Neural cell (in vitro differentiated cells): ENCODE results near the gene WDR33. TPM values are rescaled to one million over a fixed set of nuclear protein-coding genes. Genes with fewer than 3 reads are reported as not detected.

Experiments
- H2AFZ ChIP-seq: fragments of 200-600, 300-800 bp; sonication (generic), shearing (Covaris generic); 2 replicates; pipeline ENCODE4 v1.6.0; 2014; ENCODE audit warnings: low read depth, mild to moderate bottlenecking, antibody characterized with exemption, low read length, moderate library complexity
- H3F3A ChIP-seq: fragments of 200-600 bp; shearing (Covaris generic); 2 replicates; pipeline ENCODE4 v1.6.1; 2016; ENCODE audit warnings: mild to moderate bottlenecking, moderate library complexity, mixed read lengths, antibody characterized with exemption, low read length; ENCODE audit not compliant: insufficient read depth, poor library complexity, severe bottlenecking
- H3K27ac ChIP-seq: fragments of 200-600, 300-800 bp; sonication (generic), shearing (Covaris generic); 2 replicates; pipeline ENCODE4 v1.5.1; 2014; ENCODE audit warnings: mild to moderate bottlenecking, low read length, moderate library complexity
- H3K27me3 ChIP-seq: fragments of 300-800, 200-600 bp; sonication (generic), shearing (Covaris generic); 2 replicates; pipeline ENCODE4 v1.6.0; 2014; ENCODE audit warnings: mild to moderate bottlenecking, low read depth, low read length, moderate library complexity; ENCODE audit not compliant: insufficient read depth
- H3K36me3 ChIP-seq: fragments of 300-800, 200-600 bp; sonication (generic), shearing (Covaris generic); 2 replicates; pipeline ENCODE4 v1.5.1; 2014; ENCODE audit warnings: mild to moderate bottlenecking, antibody characterized with exemption, low read length, moderate library complexity; ENCODE audit not compliant: insufficient read depth
- H3K4me2 ChIP-seq: fragments of 300-800, 200-600 bp; sonication (generic), shearing (Covaris generic); 2 replicates; pipeline ENCODE4 v1.6.0; 2014; ENCODE audit warnings: mild to moderate bottlenecking, low read length
- H3K4me3 ChIP-seq: fragments of 300-800, 200-600 bp; sonication (generic), shearing (Covaris generic); 2 replicates; pipeline ENCODE4 v1.5.1; 2014; ENCODE audit warnings: mild to moderate bottlenecking, low read length, moderate library complexity
- H3K79me2 ChIP-seq: fragments of 200-600 bp; shearing (Covaris generic); replicated peaks from 2 replicates; pipeline ENCODE4 v1.6.0; 2014; ENCODE audit warnings: mild to moderate bottlenecking, low read length, moderate library complexity; ENCODE audit not compliant: insufficient read depth
- H3K9ac ChIP-seq: fragments of 300-800, 200-600 bp; sonication (generic), shearing (Covaris generic); 2 replicates; pipeline ENCODE4 v1.6.1; 2016; ENCODE audit warnings: mild to moderate bottlenecking, low read length, mixed read lengths
- H3K9me2 ChIP-seq: fragments of 200-600 bp; shearing (Covaris generic); 2 replicates; pipeline ENCODE4 v1.6.1; 2016; ENCODE audit warnings: mild to moderate bottlenecking, low read length, mixed read lengths; ENCODE audit not compliant: insufficient read depth
- H3K9me3 ChIP-seq: fragments of 200-600, 300-800 bp; sonication (generic), shearing (Covaris generic); 2 replicates; pipeline ENCODE4 v1.6.1; 2016; ENCODE audit warnings: mild to moderate bottlenecking, mixed run types, low read length, moderate library complexity, mixed read lengths
- H4K20me1 ChIP-seq: fragments of 200-600 bp; shearing (Covaris generic); 2 replicates; pipeline ENCODE4 v1.6.1; 2016; ENCODE audit warnings: mild to moderate bottlenecking, mixed run types; ENCODE audit not compliant: insufficient read depth
- EP300 ChIP-seq: fragments of 450-650 bp; conservative IDR thresholded peaks from 2 replicates; pipeline ENCODE4 v1.6.1; 2014; ENCODE audit warnings: antibody characterized with exemption, mild to moderate bottlenecking, moderate library complexity; ENCODE audit not compliant: poor library complexity, severe bottlenecking
- EZH2 ChIP-seq: fragments of 200-600, 300-800 bp; shearing (Covaris generic), sonication (generic); IDR thresholded peaks from 2 replicates; pipeline ENCODE4 v1.6.1; 2014; ENCODE audit warnings: antibody characterized with exemption, low read length, borderline replicate concordance, mild to moderate bottlenecking; ENCODE audit not compliant: insufficient read depth, poor library complexity, severe bottlenecking
- MXI1 ChIP-seq: fragments of 450-650 bp; conservative IDR thresholded peaks from 2 replicates; pipeline ENCODE4 v1.6.1; 2014; ENCODE audit warnings: antibody characterized with exemption, mild to moderate bottlenecking; ENCODE audit not compliant: poor library complexity, severe bottlenecking
- POLR2AphosphoS5 ChIP-seq: IDR thresholded peaks from 2 replicates; pipeline ENCODE4 v1.6.1; 2012
- RAD21 ChIP-seq: fragments of 450-650 bp; conservative IDR thresholded peaks from 2 replicates; pipeline ENCODE4 v1.6.1; 2014; ENCODE audit warnings: antibody characterized with exemption, mild to moderate bottlenecking, moderate library complexity
- SMC3 ChIP-seq: fragments of 450-650 bp; conservative IDR thresholded peaks from 2 replicates; pipeline ENCODE4 v1.6.1; 2014; ENCODE audit warnings: antibody characterized with exemption, mild to moderate bottlenecking, moderate library complexity; ENCODE audit not compliant: poor library complexity
- TAF1 ChIP-seq: IDR thresholded peaks from 2 replicates; pipeline ENCODE4 v1.6.1; 2012; ENCODE audit warnings: low read depth
- polyA plus RNA-seq: library from polyadenylated mRNA; depleted of rRNA; stranded (reverse); fragments of >200 nt; gene quantifications from 2 replicates; pipeline ENCODE4 v1.2.3, GENCODE V29; 2014
- TF ChIP-seq, protein P1 (sequence below): IDR thresholded peaks from 2 replicates; pipeline ENCODE4 v1.6.1; 2012; ENCODE audit warnings: borderline replicate concordance
- TF ChIP-seq, protein P2 (sequence below): fragments of 450-650 bp; IDR thresholded peaks from 2 replicates; pipeline ENCODE4 v1.5.1; 2014; ENCODE audit warnings: antibody characterized with exemption, mild to moderate bottlenecking, moderate library complexity; ENCODE audit not compliant: poor library complexity, severe bottlenecking

Gene WDR33
- polyA plus RNA-seq, 1 donor from 2014 or later, result 58.7 TPM

DNA sequence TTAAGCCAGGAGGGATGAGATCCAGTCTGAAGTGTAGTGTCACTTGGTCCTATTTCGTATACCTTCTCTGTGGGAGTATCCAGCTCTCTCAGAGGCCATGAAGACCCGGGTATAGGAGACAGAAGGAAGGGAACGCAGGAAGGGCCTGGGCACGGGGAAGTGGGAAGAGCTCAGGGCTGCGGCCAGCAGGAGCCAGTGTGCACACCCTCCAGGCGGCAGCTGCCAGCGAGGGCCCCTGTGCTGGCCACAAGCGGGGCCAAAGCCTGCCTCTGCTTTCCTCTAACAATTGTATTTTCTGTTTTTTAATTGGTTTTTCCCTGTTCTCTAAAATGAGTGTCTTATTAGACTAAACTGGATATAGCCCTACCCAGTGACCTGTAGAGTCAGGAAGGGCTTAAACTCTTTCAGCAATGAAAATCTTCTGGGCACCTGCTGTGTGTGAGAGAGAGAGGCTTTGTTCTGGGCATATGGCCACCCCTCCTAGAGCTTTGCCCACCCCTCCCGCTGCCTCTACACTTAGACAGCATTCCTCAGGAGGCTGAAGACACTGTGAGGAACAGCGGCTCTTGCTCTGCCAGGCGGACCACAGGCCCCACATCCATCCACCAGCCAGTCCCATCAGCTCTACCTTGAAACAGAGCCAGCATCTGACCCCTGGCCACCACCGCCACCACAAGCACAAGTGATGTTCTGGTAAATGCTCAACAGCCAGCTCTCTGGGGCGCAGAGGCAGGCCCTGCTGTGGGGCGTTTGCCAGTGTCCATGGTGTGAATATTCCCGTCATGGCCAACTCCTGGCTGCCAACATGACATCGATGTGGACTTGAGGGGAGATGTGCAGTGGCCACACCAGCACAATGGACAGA, 155.5 kb downstream of the WDR33 start:
- Histone ChIP-seq H3K36me3 (no peaks in the 10 kb centered on the region), H2AFZ (no peak overlapping the region), H3K9me2 (no peaks in the 10 kb centered on the region), H3K4me2 (no peak overlapping the region), H3K79me2 (no peaks in the 10 kb centered on the region), H3K4me3 (no peak overlapping the region), H3K9me3 (no peaks in the 10 kb centered on the region), H3K27ac (no peak overlapping the region), H3F3A (no peaks in the 10 kb centered on the region), H4K20me1 (no peaks in the 10 kb centered on the region), H3K9ac (no peak overlapping the region), H3K27me3 (no peaks in the 10 kb centered on the region)
- TF ChIP-seq EP300 (no peak), RAD21 (no peak), TAF1 (no peak), SMC3 (no peak), MXI1 (no peak), EZH2 (no peak), POLR2AphosphoS5 (no peak)
- TF ChIP-seq, protein P1, sequence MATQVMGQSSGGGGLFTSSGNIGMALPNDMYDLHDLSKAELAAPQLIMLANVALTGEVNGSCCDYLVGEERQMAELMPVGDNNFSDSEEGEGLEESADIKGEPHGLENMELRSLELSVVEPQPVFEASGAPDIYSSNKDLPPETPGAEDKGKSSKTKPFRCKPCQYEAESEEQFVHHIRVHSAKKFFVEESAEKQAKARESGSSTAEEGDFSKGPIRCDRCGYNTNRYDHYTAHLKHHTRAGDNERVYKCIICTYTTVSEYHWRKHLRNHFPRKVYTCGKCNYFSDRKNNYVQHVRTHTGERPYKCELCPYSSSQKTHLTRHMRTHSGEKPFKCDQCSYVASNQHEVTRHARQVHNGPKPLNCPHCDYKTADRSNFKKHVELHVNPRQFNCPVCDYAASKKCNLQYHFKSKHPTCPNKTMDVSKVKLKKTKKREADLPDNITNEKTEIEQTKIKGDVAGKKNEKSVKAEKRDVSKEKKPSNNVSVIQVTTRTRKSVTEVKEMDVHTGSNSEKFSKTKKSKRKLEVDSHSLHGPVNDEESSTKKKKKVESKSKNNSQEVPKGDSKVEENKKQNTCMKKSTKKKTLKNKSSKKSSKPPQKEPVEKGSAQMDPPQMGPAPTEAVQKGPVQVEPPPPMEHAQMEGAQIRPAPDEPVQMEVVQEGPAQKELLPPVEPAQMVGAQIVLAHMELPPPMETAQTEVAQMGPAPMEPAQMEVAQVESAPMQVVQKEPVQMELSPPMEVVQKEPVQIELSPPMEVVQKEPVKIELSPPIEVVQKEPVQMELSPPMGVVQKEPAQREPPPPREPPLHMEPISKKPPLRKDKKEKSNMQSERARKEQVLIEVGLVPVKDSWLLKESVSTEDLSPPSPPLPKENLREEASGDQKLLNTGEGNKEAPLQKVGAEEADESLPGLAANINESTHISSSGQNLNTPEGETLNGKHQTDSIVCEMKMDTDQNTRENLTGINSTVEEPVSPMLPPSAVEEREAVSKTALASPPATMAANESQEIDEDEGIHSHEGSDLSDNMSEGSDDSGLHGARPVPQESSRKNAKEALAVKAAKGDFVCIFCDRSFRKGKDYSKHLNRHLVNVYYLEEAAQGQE, result no peak
- TF ChIP-seq, protein P2, sequence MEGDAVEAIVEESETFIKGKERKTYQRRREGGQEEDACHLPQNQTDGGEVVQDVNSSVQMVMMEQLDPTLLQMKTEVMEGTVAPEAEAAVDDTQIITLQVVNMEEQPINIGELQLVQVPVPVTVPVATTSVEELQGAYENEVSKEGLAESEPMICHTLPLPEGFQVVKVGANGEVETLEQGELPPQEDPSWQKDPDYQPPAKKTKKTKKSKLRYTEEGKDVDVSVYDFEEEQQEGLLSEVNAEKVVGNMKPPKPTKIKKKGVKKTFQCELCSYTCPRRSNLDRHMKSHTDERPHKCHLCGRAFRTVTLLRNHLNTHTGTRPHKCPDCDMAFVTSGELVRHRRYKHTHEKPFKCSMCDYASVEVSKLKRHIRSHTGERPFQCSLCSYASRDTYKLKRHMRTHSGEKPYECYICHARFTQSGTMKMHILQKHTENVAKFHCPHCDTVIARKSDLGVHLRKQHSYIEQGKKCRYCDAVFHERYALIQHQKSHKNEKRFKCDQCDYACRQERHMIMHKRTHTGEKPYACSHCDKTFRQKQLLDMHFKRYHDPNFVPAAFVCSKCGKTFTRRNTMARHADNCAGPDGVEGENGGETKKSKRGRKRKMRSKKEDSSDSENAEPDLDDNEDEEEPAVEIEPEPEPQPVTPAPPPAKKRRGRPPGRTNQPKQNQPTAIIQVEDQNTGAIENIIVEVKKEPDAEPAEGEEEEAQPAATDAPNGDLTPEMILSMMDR, result no peak

DNA sequence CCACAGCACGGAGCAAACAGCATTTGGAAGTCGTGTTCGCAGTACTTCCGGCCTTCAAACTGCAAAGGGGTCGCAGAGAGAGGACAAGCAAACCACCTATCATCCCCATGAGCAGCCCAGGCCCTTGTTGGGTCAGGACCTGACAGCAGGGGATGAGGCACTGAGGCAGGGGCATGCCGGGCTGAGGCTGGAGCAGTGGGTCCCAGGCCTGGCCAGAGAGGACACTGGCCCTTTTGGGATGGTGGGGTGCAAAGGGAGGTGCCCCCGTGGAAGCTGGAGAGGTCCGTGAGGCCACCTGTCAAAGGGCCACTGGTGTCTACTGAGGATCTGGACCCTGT, 156.2 kb downstream of the WDR33 start:
- Histone ChIP-seq H2AFZ (no peak overlapping the region), H3K79me2 (no peaks in the 10 kb centered on the region), H3K36me3 (no peaks in the 10 kb centered on the region), H3K27ac (no peak overlapping the region), H3K9me3 (no peaks in the 10 kb centered on the region), H3K4me3 (no peak overlapping the region), H3K9me2 (no peaks in the 10 kb centered on the region), H3K27me3 (no peaks in the 10 kb centered on the region), H3K9ac (no peak overlapping the region), H3K4me2 (no peak overlapping the region), H3F3A (no peaks in the 10 kb centered on the region), H4K20me1 (no peaks in the 10 kb centered on the region)
- TF ChIP-seq SMC3, result no peak
- TF ChIP-seq, protein P2, result no peak
